Esophagus muscularis mucosa (tissue), 4 donors: ENCODE measurements around the gene CDON. TPM values are rescaled to one million over a fixed set of nuclear protein-coding genes. Genes with fewer than 3 reads are reported as not detected.
A peak's percentile ranks its signal among the peaks of the same experiment; 100 is the strongest.

Source experiments
- DNase-seq: peaks from one replicate; pipeline ENCODE4 v3.0.0-alpha.2; 2017; ENCODE audit errors: extremely low spot score
- H3K27ac ChIP-seq, 4 donors: fragments of 200-600 bp; sonication (generic); replicated peaks in 1 of 4; 1 replicate in 3 of 4; 2 replicates in 1 of 4; pipeline ENCODE4 v1.5.1; 2016 to 2019; ENCODE audit warnings: mild to moderate bottlenecking in 1 of 4
- H3K27me3 ChIP-seq, 4 donors: fragments of 200-600 bp; sonication (generic); one replicate each; pipeline versions ENCODE4 v1.5.1 to v1.6.0; 2016 to 2019
- H3K36me3 ChIP-seq, 4 donors: fragments of 200-600 bp; sonication (generic); one replicate each; pipeline ENCODE4 v1.5.1; 2016 to 2019
- H3K4me1 ChIP-seq, 4 donors: fragments of 200-600 bp; sonication (generic); one replicate each; pipeline ENCODE4 v1.5.1; 2016 to 2019
- H3K4me3 ChIP-seq, 4 donors: fragments of 200-600 bp; sonication (generic); 1 replicate in 2 of 4; 2 replicates in 2 of 4; pipeline ENCODE4 v1.5.1; 2016 to 2019; ENCODE audit warnings: mild to moderate bottlenecking in 4 of 4, moderate library complexity in 1 of 4
- H3K9me3 ChIP-seq, 4 donors: fragments of 200-600 bp; sonication (generic); 1 replicate in 3 of 4; 2 replicates in 1 of 4; pipeline ENCODE4 v1.5.1; 2016 to 2019
- CTCF ChIP-seq, 3 experiments: fragments of 200-600 bp in 2 of 3; fragments of 450-650 bp in 1 of 3; sonication (generic) in 2 of 3; IDR thresholded peaks; one replicate each; pipeline ENCODE4 v1.5.1; 2017 to 2019; ENCODE audit warnings: antibody characterized with exemption in 3 of 3, mild to moderate bottlenecking in 2 of 3, moderate library complexity in 1 of 3
- EP300 ChIP-seq: sonication (generic); formaldehyde crosslinking; IDR thresholded peaks from one replicate; pipeline ENCODE4 v1.6.1; 2017; ENCODE audit warnings: antibody characterized with exemption
- POLR2A ChIP-seq: fragments of 450-650 bp; IDR thresholded peaks from one replicate; pipeline ENCODE4 v1.6.1; 2017; ENCODE audit warnings: antibody characterized with exemption, moderate library complexity, mild to moderate bottlenecking, low read depth
- POLR2AphosphoS5 ChIP-seq, 2 donors: sonication (generic); formaldehyde crosslinking; IDR thresholded peaks; one replicate each; pipeline ENCODE4 v1.6.1; 2017; ENCODE audit warnings: antibody characterized with exemption in 2 of 2
- WGBS: methylation state at CpG from one replicate; pipeline ENCODE4 v1.1.5; 2018; 5-methylcytosine and 5-hydroxymethylcytosine counted together
- intact Hi-C: fragments of 100-400 bp; cut with DNase I; formaldehyde crosslinking; loops from one replicate; pipeline ENCODE4 v1.15.1; 2023
- total RNA-seq, 4 donors: library from RNA; depleted of rRNA; stranded (reverse); fragments of >200 nt; gene quantifications; one replicate each; pipeline versions ENCODE4 v1.1.0 to v1.2.1, GENCODE V29; 2016

The CDON gene
- total RNA-seq, 4 donors from 2014 or later: 16.6 to 42.7 (median 28.1) TPM

- Histone ChIP-seq H3K4me3 (no peak overlapping the region), H3K9me3 (no peaks in the 10 kb centered on the region), H3K27me3 (peaks cover 0 to 10% (median 0%) of the 10 kb centered on the region in 4 donors), H3K36me3 (no peaks in the 10 kb centered on the region), H3K27ac (no peak overlapping the region), H3K4me1 (peaks cover 0 to 7% (median 3%) of the 10 kb centered on the region in 4 donors)
- peak; percentile 68 for DNase-seq
- TF ChIP-seq POLR2AphosphoS5 (IDR thresholded peaks at IDR 0.05) (no peak), POLR2A (no peak), EP300 (no peak), CTCF (IDR thresholded peaks at IDR 0.05) (no peak)
- intact Hi-C loops: loop anchor here (1.0 to 5.0 kb wide), 2 partner anchors 139 to 270 kb away; partner anchors contain the start of gene CDON
- WGBS: 92% methylated on average over 8 of the region's 8 CpGs
Measured at GRCh38 chr11:125923633-125924032, 139.0 kb downstream of the CDON start.

- H3K4me3 ChIP-seq: no peak overlapping the region
- intact Hi-C loops: loop anchor here (1.0 to 5.0 kb wide), 2 partner anchors 139 to 270 kb away; partner anchors contain the start of gene CDON
- WGBS: 4% methylated on average over 8 of the region's 8 CpGs
Measured at GRCh38 chr11:125923012-125923579, 139.6 kb downstream of the CDON start.

GRCh38 chr11:125922156-125922555, 140.5 kb downstream of the CDON start:
- intact Hi-C loops: loop anchor here (5.0 kb wide), 1 partner anchor 140 kb away; the partner anchor contains the start of gene CDON
- TF ChIP-seq POLR2A (no peak), CTCF (IDR thresholded peaks at IDR 0.05) (no peak), EP300 (no peak), POLR2AphosphoS5 (IDR thresholded peaks at IDR 0.05) (no peak)

More at GRCh38 chr11:125923012-125923579, 139.6 kb downstream of the CDON start:
- peak; percentile 91 for DNase-seq
- Histone ChIP-seq H3K9me3 (no peaks in the 10 kb centered on the region), H3K27me3 (peaks cover 0 to 16% (median 0%) of the 10 kb centered on the region in 4 donors), H3K27ac (no peak overlapping the region), H3K36me3 (no peaks in the 10 kb centered on the region), H3K4me1 (peaks cover 0 to 7% (median 3%) of the 10 kb centered on the region in 4 donors)
- no peak for TF ChIP-seq POLR2AphosphoS5 (IDR thresholded peaks at IDR 0.05)
- peak; percentile 78 to 88 (median 82) for TF ChIP-seq CTCF (IDR thresholded peaks at IDR 0.05)
- TF ChIP-seq EP300: no peak
- no peak for TF ChIP-seq POLR2A

DNA sequence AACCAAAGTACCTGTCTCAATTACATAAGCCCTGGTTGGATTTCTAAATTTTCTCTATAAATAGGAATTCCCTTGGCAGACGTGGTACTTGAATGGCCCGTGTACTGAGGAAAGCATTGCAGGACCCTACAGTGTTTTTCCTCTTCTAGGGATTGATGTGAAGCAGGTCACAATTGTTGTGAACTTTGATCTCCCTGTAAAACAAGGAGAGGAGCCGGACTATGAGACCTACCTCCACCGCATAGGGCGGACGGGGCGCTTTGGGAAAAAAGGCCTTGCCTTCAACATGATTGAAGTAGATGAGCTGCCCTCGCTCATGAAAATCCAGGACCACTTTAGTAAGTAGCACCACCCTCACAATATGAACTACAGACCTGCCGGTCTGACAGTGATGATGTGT, 141.6 kb downstream of the CDON start:
- TF ChIP-seq POLR2AphosphoS5 (IDR thresholded peaks at IDR 0.05) (no peak), CTCF (IDR thresholded peaks at IDR 0.05) (no peak), POLR2A (no peak), EP300 (no peak)
- no peak overlapping the region for H3K4me3 ChIP-seq
- peak; percentile 17 for DNase-seq
- H3K36me3 ChIP-seq: no peaks in the 10 kb centered on the region
- 85% methylated on average over 9 of the region's 9 CpGs for WGBS
- H3K4me1 ChIP-seq: peaks cover 0 to 7% (median 3%) of the 10 kb centered on the region in 4 donors
- intact Hi-C loops: loop anchor here (5.0 kb wide), 1 partner anchor 141 kb away; the partner anchor contains the start of gene CDON
- H3K27me3 ChIP-seq: peaks cover 0 to 20% (median 0%) of the 10 kb centered on the region in 4 donors
- no peak overlapping the region for H3K27ac ChIP-seq
- H3K9me3 ChIP-seq: no peaks in the 10 kb centered on the region

More at GRCh38 chr11:125922156-125922555, 140.5 kb downstream of the CDON start:
- 89% methylated on average over 3 of the region's 3 CpGs for WGBS
- no peaks in the 10 kb centered on the region for H3K9me3 ChIP-seq
- no peaks in the 10 kb centered on the region for H3K36me3 ChIP-seq
- peaks cover 0 to 16% (median 0%) of the 10 kb centered on the region in 4 donors for H3K27me3 ChIP-seq
- no peak overlapping the region for H3K4me3 ChIP-seq
- DNase-seq: peak; percentile 55
- no peak overlapping the region for H3K27ac ChIP-seq
- H3K4me1 ChIP-seq: peaks cover 0 to 7% (median 3%) of the 10 kb centered on the region in 4 donors
